HCT116 (cell line): Measurements from ENCODE around the gene DDI2. TPM values are rescaled to one million over a fixed set of nuclear protein-coding genes. Genes with fewer than 3 reads are reported as not detected.

Experiments
- ATAC-seq: fragments of 200-7000 bp; cut with Tn5 transposase; 2 replicates; pipeline ENCODE4 v1.9.1; 2020; ENCODE audit warnings: mild to moderate bottlenecking, moderate library complexity
- BruUV-seq: library from RNA; stranded (reverse); fragments of 400-500 nt; replicated peaks from 2 replicates; lab custom pipeline; 2021; lab: Mats Ljungman, UMichigan
- CTCF ChIA-PET: fragments of 300-600 bp; sonication (Branson Sonifier 250); formaldehyde crosslinking; loops from one replicate; lab custom pipeline; 2021; ENCODE audit warnings: antibody characterized with exemption; lab: Charles Lee
- POLR2A ChIA-PET: fragments of 300-600, 350-600 bp; sonication (Branson Sonifier 250); formaldehyde crosslinking; loops from one replicate; lab custom pipeline; 2021; ENCODE audit warnings: antibody characterized with exemption; lab: Charles Lee
- RAD21 ChIA-PET, 2 experiments: fragments of 300-600 bp; sonication (Branson Sonifier 250); formaldehyde crosslinking; loops; one replicate each; lab custom pipeline; 2023; ENCODE audit warnings: low total read pairs in 2 of 2; ENCODE audit not compliant: uncharacterized antibody in 2 of 2, unreplicated experiment in 2 of 2, low non-redundant PET in 1 of 2; lab: Charles Lee
- DNase-seq: peaks from one replicate; pipeline ENCODE4 v3.0.0-alpha.2; 2010; ENCODE audit warnings: low read depth, low spot score
- H2AFZ ChIP-seq: fragments of 200-600 bp; shearing (Covaris generic), sonication (generic); 2 replicates; pipeline ENCODE4 v1.6.1; 2017; ENCODE audit warnings: low read depth, mixed run types, mixed read lengths, antibody characterized with exemption, low read length; ENCODE audit not compliant: poor library complexity, severe bottlenecking
- H3K27ac ChIP-seq: 2 replicates; pipeline ENCODE4 v1.5.1; 2012; ENCODE audit warnings: low read depth, low read length
- H3K27me3 ChIP-seq: fragments of 200-600 bp; sonication (generic); 2 replicates; pipeline ENCODE4 v1.6.1; 2016; ENCODE audit warnings: mixed run types, low read length, mixed read lengths; ENCODE audit not compliant: insufficient read depth
- H3K36me3 ChIP-seq, 2 experiments: fragments of 200-500 bp in 1 of 2; fragments of 200-600 bp in 1 of 2; sonication (Bioruptor generic) in 1 of 2; sonication (generic) in 1 of 2; 2 replicates each; pipeline versions ENCODE4 v1.5.1 to v1.6.1; 2014 to 2016; ENCODE audit warnings: low read length in 2 of 2, inconsistent platforms in 1 of 2, mixed read lengths in 1 of 2, mixed run types in 1 of 2; ENCODE audit not compliant: insufficient read depth in 2 of 2, control insufficient read depth in 1 of 2
- H3K4me1 ChIP-seq, 2 experiments: fragments of 200-600 bp in 1 of 2; sonication (generic) in 1 of 2; 2 replicates each; pipeline versions ENCODE4 v1.5.1 to v1.6.1; 2012 to 2017; ENCODE audit warnings: low read length in 2 of 2, inconsistent platforms in 1 of 2, mild to moderate bottlenecking in 1 of 2, mixed read lengths in 1 of 2, mixed run types in 1 of 2, moderate library complexity in 1 of 2; ENCODE audit not compliant: insufficient read depth in 2 of 2, control insufficient read depth in 1 of 2
- H3K4me2 ChIP-seq: fragments of 200-600 bp; sonication (generic); 2 replicates; pipeline ENCODE4 v1.6.1; 2017; ENCODE audit warnings: mixed run types, low read length, mixed read lengths
- H3K4me3 ChIP-seq, 2 experiments: fragments of 200-600 bp in 1 of 2; sonication (generic) in 1 of 2; replicated peaks in 1 of 2; 2 replicates each; pipeline ENCODE4 v1.5.1; 2011 to 2016; ENCODE audit warnings: low read length in 2 of 2, control low read depth in 1 of 2, low read depth in 1 of 2, mild to moderate bottlenecking in 1 of 2, mixed read lengths in 1 of 2, mixed run types in 1 of 2
- H3K79me2 ChIP-seq: fragments of 200-600 bp; sonication (generic); 2 replicates; pipeline ENCODE4 v1.6.1; 2017; ENCODE audit warnings: mild to moderate bottlenecking, mixed run types, low read length, moderate library complexity, mixed read lengths; ENCODE audit not compliant: insufficient read depth
- H3K9ac ChIP-seq: fragments of 200-600 bp; sonication (generic); 2 replicates; pipeline ENCODE4 v1.6.1; 2016; ENCODE audit warnings: low read length, mixed read lengths
- H3K9me2 ChIP-seq: fragments of 200-600 bp; sonication (generic), shearing (Covaris generic); 2 replicates; pipeline ENCODE4 v1.6.1; 2017; ENCODE audit warnings: mixed run types, mild to moderate bottlenecking, moderate library complexity; ENCODE audit not compliant: insufficient read depth
- H3K9me3 ChIP-seq, 2 experiments: fragments of 200-500 bp in 1 of 2; fragments of 200-600 bp in 1 of 2; sonication (Bioruptor generic) in 1 of 2; sonication (generic) in 1 of 2; 2 replicates each; pipeline ENCODE4 v1.6.1; 2014 to 2017; ENCODE audit warnings: low read length in 2 of 2, mixed read lengths in 2 of 2, inconsistent platforms in 1 of 2, low read depth in 1 of 2, mild to moderate bottlenecking in 1 of 2, mixed run types in 1 of 2, moderate library complexity in 1 of 2; ENCODE audit not compliant: control insufficient read depth in 1 of 2, insufficient read depth in 1 of 2
- H4K20me1 ChIP-seq: fragments of 200-600 bp; sonication (generic), shearing (Covaris generic); 2 replicates; pipeline ENCODE4 v1.6.1; 2017; ENCODE audit warnings: mixed run types, mild to moderate bottlenecking, moderate library complexity; ENCODE audit not compliant: insufficient read depth
- ATF3 ChIP-seq: IDR thresholded peaks from 2 replicates; pipeline ENCODE4 v1.6.1; 2012
- CBX3 ChIP-seq: IDR thresholded peaks from 2 replicates; pipeline ENCODE4 v1.6.1; 2012; ENCODE audit warnings: low read depth
- EGR1 ChIP-seq: IDR thresholded peaks from 2 replicates; pipeline ENCODE4 v1.6.1; 2012; ENCODE audit warnings: low read depth
- ELF1 ChIP-seq: IDR thresholded peaks from 2 replicates; pipeline ENCODE4 v1.6.1; 2012; ENCODE audit warnings: low read depth, borderline replicate concordance
- EZH2phosphoT487 ChIP-seq: fragments of 200-600 bp; IDR thresholded peaks from 2 replicates; pipeline ENCODE4 v1.6.1; 2018; ENCODE audit warnings: antibody characterized with exemption, borderline replicate concordance
- FOSL1 ChIP-seq: IDR thresholded peaks from 2 replicates; pipeline ENCODE4 v1.6.1; 2012; ENCODE audit warnings: low read depth
- JUND ChIP-seq: IDR thresholded peaks from 2 replicates; pipeline ENCODE4 v1.6.1; 2012
- MAX ChIP-seq: IDR thresholded peaks from 2 replicates; pipeline ENCODE4 v1.6.1; 2012
- POLR2A ChIP-seq: IDR thresholded peaks from 2 replicates; pipeline ENCODE4 v1.7.0; 2011; ENCODE audit warnings: borderline replicate concordance; ENCODE audit not compliant: insufficient read depth, insufficient read length; ENCODE audit errors: extremely low read depth
- POLR2AphosphoS5 ChIP-seq: IDR thresholded peaks from 2 replicates; pipeline ENCODE4 v1.6.1; 2011; ENCODE audit warnings: mild to moderate bottlenecking, low read depth, low read length, moderate library complexity
- RAD21 ChIP-seq: IDR thresholded peaks from 2 replicates; pipeline ENCODE4 v1.6.1; 2012; ENCODE audit warnings: low read depth, mild to moderate bottlenecking
- REST ChIP-seq: IDR thresholded peaks from 2 replicates; pipeline ENCODE4 v1.6.1; 2012; ENCODE audit warnings: low read depth
- SP1 ChIP-seq: IDR thresholded peaks from 2 replicates; pipeline ENCODE4 v1.6.1; 2012; ENCODE audit warnings: low read depth
- SRF ChIP-seq: IDR thresholded peaks from 2 replicates; pipeline ENCODE4 v1.6.1; 2012; ENCODE audit warnings: low read depth
- YY1 ChIP-seq: IDR thresholded peaks from 2 replicates; pipeline ENCODE4 v1.6.1; 2011; ENCODE audit warnings: low read length, low read depth, moderate library complexity, mild to moderate bottlenecking; ENCODE audit not compliant: insufficient replicate concordance; ENCODE audit errors: extremely low read depth
- ZFX ChIP-seq: fragments of 450-650 bp; IDR thresholded peaks from 2 replicates; pipeline ENCODE4 v1.6.1; 2017
- ZNF274 ChIP-seq: fragments of 200-500 bp; sonication (Bioruptor generic); IDR thresholded peaks from 2 replicates; pipeline ENCODE4 v1.6.1; 2014; ENCODE audit warnings: mild to moderate bottlenecking, low read depth, low read length, inconsistent platforms
- intact Hi-C: fragments of 100-400 bp; cut with micrococcal nuclease; formaldehyde crosslinking; loops from 2 replicates; pipeline ENCODE4 v1.10.0; 2022
- total RNA-seq: library from RNA; stranded (reverse); gene quantifications from one replicate; pipeline ENCODE4 v1.2.1, GENCODE V29; 2021; ENCODE audit not compliant: unreplicated experiment

The DDI2 gene
- total RNA-seq, 1 experiment from 2014 or later = 26.3 TPM

GRCh38 chr1:15669864-15670263 lies 52.6 kb downstream of the DDI2 start:
- no peak for DNase-seq
- POLR2A ChIA-PET = no interaction called here

More at GRCh38 chr1:15669864-15670263, 52.6 kb downstream of the DDI2 start:
- no peak overlapping the region for H3K4me2 ChIP-seq
- TF ChIP-seq ZNF274 (no peak), SRF (no peak), SP1 (no peak), REST (no peak), ELF1 (no peak), RAD21 (no peak), EZH2phosphoT487 (no peak), CBX3 (no peak), JUND (no peak), EGR1 (no peak), ATF3 (no peak), MAX (no peak), POLR2A (no peak), FOSL1 (no peak), ZFX (no peak), YY1 (no peak), POLR2AphosphoS5 (no peak)
- H4K20me1 ChIP-seq = no peaks in the 10 kb centered on the region
- intact Hi-C loops = no loop called here
- no TSS peak for BruUV-seq
- H3K27me3 ChIP-seq = no peaks in the 10 kb centered on the region
- H3K27ac ChIP-seq = no peak overlapping the region
- no peak overlapping the region for H2AFZ ChIP-seq
- ChIA-PET CTCF (no interaction called here), RAD21 (no interaction called here)
- no peak overlapping the region for H3K4me3 ChIP-seq
- H3K9me3 ChIP-seq = no peaks in the 10 kb centered on the region
- no peaks in the 10 kb centered on the region for H3K36me3 ChIP-seq
- no peak overlapping the region for H3K9ac ChIP-seq
- ATAC-seq = no peak
- H3K9me2 ChIP-seq = no peaks in the 10 kb centered on the region
- H3K4me1 ChIP-seq = no peaks in the 10 kb centered on the region
- H3K79me2 ChIP-seq = no peaks in the 10 kb centered on the region
